H1 (cell line): ENCODE data around the gene SF3B3. TPM values are rescaled to one million over a fixed set of nuclear protein-coding genes. Genes with fewer than 3 reads are reported as not detected.

Experiments
- CTCF ChIA-PET: fragments of 300-600 bp; sonication (Branson Sonifier 250); formaldehyde crosslinking; loops from one replicate; lab custom pipeline; 2021; ENCODE audit not compliant: partially characterized antibody; lab: Charles Lee
- POLR2A ChIA-PET: fragments of 300-600 bp; sonication (Branson Sonifier 250); formaldehyde crosslinking; loops from one replicate; lab custom pipeline; 2021; ENCODE audit warnings: inconsistent platforms; ENCODE audit not compliant: partially characterized antibody; lab: Charles Lee
- DNase-seq, 2 experiments: peaks; one replicate each; pipeline versions ENCODE4 v3.0.0 to v3.0.0-alpha.2; 2010 to 2022; ENCODE audit warnings: low spot score in 2 of 2, low read depth in 1 of 2, mixed read lengths in 1 of 2
- FAIRE-seq: peaks from 2 replicates; lab custom pipeline; 2011; peaks lifted over from hg19 to GRCh38; lab: Jason Lieb, UNC
- H2AFZ ChIP-seq: 2 replicates; pipeline ENCODE4 v1.8.1; 2012; ENCODE audit warnings: low read length, inconsistent platforms
- H2AK5ac ChIP-seq: 2 replicates; pipeline ENCODE4 v1.6.1; 2013; ENCODE audit warnings: low read depth, low read length
- H2BK120ac ChIP-seq: replicated peaks from 2 replicates; pipeline ENCODE3; 2013; ENCODE audit warnings: low read depth, low read length, inconsistent platforms
- H2BK12ac ChIP-seq: 2 replicates; pipeline ENCODE4 v1.6.1; 2013; ENCODE audit warnings: low read depth, low read length
- H2BK15ac ChIP-seq: 2 replicates; pipeline ENCODE4 v1.6.1; 2013; ENCODE audit warnings: low read length
- H2BK20ac ChIP-seq: 2 replicates; pipeline ENCODE4 v1.6.1; 2013; ENCODE audit warnings: low read length
- H2BK5ac ChIP-seq: 2 replicates; pipeline ENCODE4 v1.6.1; 2013; ENCODE audit warnings: low read depth, low read length
- H3K14ac ChIP-seq: 2 replicates; pipeline ENCODE4 v1.6.1; 2013; ENCODE audit warnings: inconsistent platforms; ENCODE audit not compliant: insufficient read length
- H3K18ac ChIP-seq: 2 replicates; pipeline ENCODE4 v1.6.1; 2013; ENCODE audit warnings: low read length; ENCODE audit errors: extremely low read depth
- H3K23ac ChIP-seq: 2 replicates; pipeline ENCODE4 v1.6.1; 2013; ENCODE audit warnings: inconsistent platforms; ENCODE audit not compliant: insufficient read length
- H3K23me2 ChIP-seq: 2 replicates; pipeline ENCODE4 v1.6.1; 2013; ENCODE audit warnings: low read depth, low read length
- H3K27ac ChIP-seq: 2 replicates; pipeline ENCODE4 v1.6.1; 2011; ENCODE audit warnings: low read depth, low read length, inconsistent platforms
- H3K27me3 ChIP-seq, 4 experiments: replicated peaks in 1 of 4; 1 replicate in 1 of 4; 2 replicates in 3 of 4; pipeline versions ENCODE4 v1.6.1 to v1.8.1; 2011 to 2013; ENCODE audit warnings: low read length in 3 of 4, mild to moderate bottlenecking in 3 of 4, inconsistent platforms in 2 of 4, mixed read lengths in 2 of 4, moderate library complexity in 1 of 4; ENCODE audit not compliant: control insufficient read depth in 3 of 4, insufficient read depth in 3 of 4; ENCODE audit errors: extremely low read depth in 1 of 4
- H3K36me3 ChIP-seq, 4 experiments: 2 replicates each; pipeline versions ENCODE4 v1.6.1 to v1.8.1; 2011 to 2013; ENCODE audit warnings: mild to moderate bottlenecking in 4 of 4, low read length in 3 of 4, moderate library complexity in 2 of 4, control low read depth in 1 of 4, inconsistent platforms in 1 of 4; ENCODE audit not compliant: insufficient read depth in 4 of 4, control insufficient read depth in 2 of 4
- H3K4ac ChIP-seq: replicated peaks from 2 replicates; pipeline ENCODE3; 2013; ENCODE audit warnings: low read length, low read depth, mixed read lengths, inconsistent platforms; ENCODE audit not compliant: insufficient read length
- H3K4me1 ChIP-seq, 4 experiments: replicated peaks in 1 of 4; 1 replicate in 1 of 4; 2 replicates in 3 of 4; pipeline versions ENCODE4 v1.6.1 to v1.8.1; 2011 to 2013; ENCODE audit warnings: low read length in 3 of 4, inconsistent platforms in 2 of 4, mixed read lengths in 1 of 4; ENCODE audit not compliant: insufficient read depth in 4 of 4, control insufficient read depth in 3 of 4
- H3K4me2 ChIP-seq, 2 experiments: 2 replicates each; pipeline versions ENCODE4 v1.6.1 to v1.8.1; 2011 to 2013; ENCODE audit warnings: low read depth in 2 of 2, low read length in 2 of 2, control low read depth in 1 of 2, inconsistent platforms in 1 of 2, mild to moderate bottlenecking in 1 of 2; ENCODE audit not compliant: insufficient read depth in 1 of 2
- H3K4me3 ChIP-seq, 4 experiments: fragments of 200-600, 300-600 bp in 1 of 4; sonication (generic), shearing (Covaris generic), sonication (Bioruptor Twin) in 1 of 4; 2 replicates each; pipeline versions ENCODE4 v1.5.1 to v1.8.1; 2011 to 2016; ENCODE audit warnings: low read length in 4 of 4, low read depth in 3 of 4, control low read depth in 2 of 4, inconsistent platforms in 2 of 4, mild to moderate bottlenecking in 2 of 4, mixed read lengths in 1 of 4, moderate library complexity in 1 of 4; ENCODE audit not compliant: insufficient read depth in 2 of 4; ENCODE audit errors: extremely low read depth in 1 of 4
- H3K56ac ChIP-seq: replicated peaks from 2 replicates; pipeline ENCODE3; 2013; ENCODE audit warnings: low read depth, mild to moderate bottlenecking, mixed read lengths, low read length, inconsistent platforms; ENCODE audit not compliant: insufficient read length
- H3K79me1 ChIP-seq: 2 replicates; pipeline ENCODE4 v1.6.1; 2013; ENCODE audit warnings: low read depth, low read length, control low read depth
- H3K79me2 ChIP-seq, 2 experiments: 2 replicates each; pipeline versions ENCODE4 v1.6.1 to v1.8.1; 2012 to 2013; ENCODE audit warnings: low read length in 2 of 2, mild to moderate bottlenecking in 2 of 2, inconsistent platforms in 1 of 2; ENCODE audit not compliant: insufficient read depth in 2 of 2, control insufficient read depth in 1 of 2
- H3K9ac ChIP-seq, 4 experiments: replicated peaks in 1 of 4; 1 replicate in 1 of 4; 2 replicates in 3 of 4; pipeline versions ENCODE4 v1.6.1 to v1.8.1; 2011 to 2013; ENCODE audit warnings: low read depth in 3 of 4, low read length in 3 of 4, control low read depth in 2 of 4, mild to moderate bottlenecking in 2 of 4, moderate library complexity in 2 of 4, inconsistent platforms in 1 of 4; ENCODE audit errors: extremely low read depth in 1 of 4
- H3K9me3 ChIP-seq, 2 experiments: 2 replicates each; pipeline versions ENCODE4 v1.6.1 to v1.8.1; 2012 to 2013; ENCODE audit warnings: mild to moderate bottlenecking in 2 of 2, moderate library complexity in 2 of 2, control low read depth in 1 of 2, inconsistent platforms in 1 of 2, low read depth in 1 of 2, low read length in 1 of 2, mixed read lengths in 1 of 2; ENCODE audit not compliant: insufficient read depth in 2 of 2
- H4K20me1 ChIP-seq, 2 experiments: replicated peaks in 1 of 2; 2 replicates each; pipeline versions ENCODE3 to v1.8.1; 2011 to 2013; ENCODE audit warnings: inconsistent platforms in 2 of 2, low read length in 2 of 2, mild to moderate bottlenecking in 1 of 2; ENCODE audit not compliant: insufficient read depth in 2 of 2, control insufficient read depth in 1 of 2
- H4K5ac ChIP-seq: 2 replicates; pipeline ENCODE4 v1.6.1; 2013; ENCODE audit warnings: low read length, low read depth, mixed read lengths, inconsistent platforms; ENCODE audit not compliant: insufficient read length
- H4K8ac ChIP-seq: 2 replicates; pipeline ENCODE4 v1.8.0; 2013; ENCODE audit warnings: mild to moderate bottlenecking, moderate library complexity, low read length, inconsistent platforms; ENCODE audit not compliant: insufficient read depth; ENCODE audit errors: extremely low read depth
- H4K91ac ChIP-seq: replicated peaks from 2 replicates; pipeline ENCODE3; 2013; ENCODE audit warnings: low read length, mixed read lengths, inconsistent platforms; ENCODE audit not compliant: insufficient read length
- ASH2L ChIP-seq: fragments of 200-600, 300-600 bp; sonication (generic); IDR thresholded peaks from one replicate; pipeline ENCODE4 v1.7.1; 2017; ENCODE audit warnings: low read length
- SP2 ChIP-seq: IDR thresholded peaks from 2 replicates; pipeline ENCODE4 v1.6.1; 2012; ENCODE audit warnings: mild to moderate bottlenecking, low read length, inconsistent platforms
- WGBS, 2 experiments: shearing (Covaris generic) in 1 of 2; methylation state at CpG; one replicate each; pipeline versions ENCODE4 v1.1.6 to v1.1.7; 2013 to 2015; ENCODE audit warnings: low lambda C conversion rate in 2 of 2, mixed read lengths in 2 of 2, inconsistent platforms in 1 of 2, low coverage in 1 of 2, missing lambda C conversion rate in 1 of 2; ENCODE audit not compliant: insufficient replicate concordance in 2 of 2, insufficient coverage in 1 of 2, insufficient read length in 1 of 2; ENCODE audit errors: extremely low coverage in 1 of 2, missing lambda C conversion rate in 1 of 2; 5-methylcytosine and 5-hydroxymethylcytosine counted together
- polyA plus RNA-seq, 7 experiments: library from polyadenylated mRNA; depleted of rRNA in 3 of 7; stranded (reverse) in 5 of 7; unstranded in 2 of 7; fragments of >200 nt in 5 of 7; fragments of 200-250 nt in 2 of 7; gene quantifications; 1 replicate in 5 of 7; 2 replicates in 1 of 7; 4 replicates in 1 of 7; pipeline versions ENCODE4 v1.2.1 to v1.2.3, GENCODE V29; 2011 to 2013; ENCODE audit warnings: missing spikeins in 2 of 7, mixed read lengths in 2 of 7
- total RNA-seq: library from RNA; stranded (reverse); fragmentation: NEBNext Ultra II Directional; extraction: Animal tissue kit (Norgen Biotek cat#: 25700); gene quantifications from 2 replicates; pipeline ENCODE4 v1.2.1, GENCODE V29; 2021

SF3B3 gene
- total and polyA plus RNA-seq, 2 of the 8 experiments (the other 6 are each of a cell fraction or from before 2014, with no cell fraction given), result 241 to 521 TPM

DNA sequence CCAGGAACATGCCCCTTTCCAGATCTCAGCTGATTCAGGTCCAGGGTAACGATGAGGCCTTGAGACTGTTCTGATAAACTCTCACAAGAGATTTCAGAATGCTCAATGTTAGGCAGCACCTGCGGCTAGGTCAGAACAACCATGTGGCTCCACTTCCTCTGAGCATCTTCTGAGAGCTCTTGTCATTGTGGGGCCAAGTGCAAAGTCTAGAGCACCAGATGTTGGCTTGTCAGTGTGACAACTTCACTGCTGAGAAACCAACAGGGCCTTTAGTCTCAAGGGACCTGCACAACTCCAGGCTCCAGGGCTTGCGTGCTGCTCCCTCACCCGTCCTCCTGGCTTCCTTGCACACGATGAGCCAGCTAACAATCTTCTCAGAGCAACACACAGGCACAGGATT, 40.2 kb upstream of the SF3B3 start:
- H2AFZ ChIP-seq, result no peak overlapping the region
- peaks cover 2% of the 10 kb centered on the region; the same call in 1 of the 2 replicates for H3K23me2 ChIP-seq
- H3K9me3 ChIP-seq, result no peaks in the 10 kb centered on the region
- no peaks in the 10 kb centered on the region for H3K27me3 ChIP-seq
- no peak overlapping the region for H3K9ac ChIP-seq
- no peak overlapping the region for H3K27ac ChIP-seq
- H4K91ac ChIP-seq, result no peak overlapping the region
- H3K79me2 ChIP-seq, result no peaks in the 10 kb centered on the region
- 81% methylated on average over 5 of the region's 5 CpGs; no CpG with 5 or more reads in 1 of the 2 experiments for WGBS, 2 experiments
- H2AK5ac ChIP-seq, result no peak overlapping the region
- H3K4me3 ChIP-seq, result no peak overlapping the region
- H4K8ac ChIP-seq, result peak overlapping the region; percentile 0; the same call in 1 of the 2 replicates
- H3K36me3 ChIP-seq, result peaks cover 3 to 28% (median 10%) of the 10 kb centered on the region in 4 experiments; a peak in 5 of 8 replicates
- H3K4ac ChIP-seq, result no peak overlapping the region
- no peak overlapping the region for H2BK120ac ChIP-seq
- H3K79me1 ChIP-seq, result no peaks in the 10 kb centered on the region
- H4K20me1 ChIP-seq, result peaks cover 0 to 2% of the 10 kb centered on the region in 2 experiments
- H3K56ac ChIP-seq, result no peak overlapping the region
- no peak overlapping the region for H2BK12ac ChIP-seq
- peaks cover 0 to 4% (median under 1%) of the 10 kb centered on the region in 4 experiments; a peak in 2 of 7 replicates for H3K4me1 ChIP-seq
- H3K14ac ChIP-seq, result no peak overlapping the region
- ChIA-PET CTCF (interaction anchor here (1.2 to 3.2 kb wide), 4 partner anchors 13 to 103 kb away, joined by 3 to 17 read pairs (median 4); no protein-coding TSS in a partner anchor), POLR2A (interaction anchor here (0.7 to 2.2 kb wide), 6 partner anchors 9 to 109 kb away, joined by 3 to 8 read pairs (median 5); no protein-coding TSS in a partner anchor)
- FAIRE-seq (no peak), DNase-seq (no peak)
- H4K5ac ChIP-seq, result no peak overlapping the region
- TF ChIP-seq ASH2L, result no peak
- no peak for TF ChIP-seq SP2
- H3K4me2 ChIP-seq, result no peak overlapping the region
- no peak overlapping the region for H3K23ac ChIP-seq
- no peak overlapping the region for H2BK5ac ChIP-seq
- no peak overlapping the region for H3K18ac ChIP-seq
- H2BK20ac ChIP-seq, result no peak overlapping the region
- no peak overlapping the region for H2BK15ac ChIP-seq
